ENCODE results near the gene AGAP3. TPM values are rescaled to one million over a fixed set of nuclear protein-coding genes. Genes with fewer than 3 reads are reported as not detected.
A peak's percentile ranks its signal among the peaks of the same experiment; 100 is the strongest.

AGAP3 gene
- total RNA-seq, 2 donors from 2014 or later: 52.1 to 62.8 TPM

DNA sequence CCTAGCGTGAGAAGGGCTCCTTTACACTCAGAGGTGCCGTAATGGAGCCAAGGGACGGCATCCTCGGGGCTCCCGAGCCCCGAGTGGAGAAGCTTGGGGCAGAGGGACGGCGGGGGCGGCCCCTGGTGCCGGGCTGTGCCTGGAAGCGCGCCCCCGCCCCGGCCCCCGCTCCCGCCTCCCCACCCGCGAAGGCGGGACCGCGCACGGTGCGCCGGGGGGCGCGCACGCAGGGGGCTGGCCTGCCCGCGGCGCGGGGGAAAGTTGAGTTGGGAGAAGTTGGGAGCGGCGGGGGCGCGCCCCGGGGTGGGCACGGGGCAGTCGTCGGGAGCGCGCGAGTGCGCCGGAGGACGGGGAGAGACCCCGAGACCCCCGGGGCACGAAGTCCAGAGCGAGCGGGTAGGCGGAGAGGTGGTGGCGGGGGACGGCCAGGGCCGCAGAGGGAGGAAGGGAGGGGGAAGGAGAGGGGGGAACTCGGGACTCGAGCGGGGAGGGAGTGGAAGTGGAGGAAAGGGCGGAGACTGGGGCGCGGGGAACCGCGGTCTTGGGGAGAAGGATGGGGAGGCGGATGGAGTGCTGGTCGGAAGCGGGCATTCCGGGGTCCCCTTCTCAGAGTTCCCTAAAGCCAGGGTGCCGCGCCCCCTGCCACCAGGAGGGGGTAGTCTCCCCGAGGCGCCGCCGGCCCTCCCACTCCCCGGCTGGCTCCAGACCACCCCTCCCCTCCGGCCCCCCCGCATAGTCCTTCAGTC, 26.7 kb upstream of the AGAP3 start, which contains the start of gene SLC4A2:
Gene SLC4A2, plus strand, starts transcription at position 223 of the 746 bp plus-strand sequence. CDS start 2,399 bp downstream, outside the sequence.
- Histone ChIP-seq H3K9me3 (no peaks in the 10 kb centered on the region), H3K4me1 (ENCODE audit: control insufficient read depth in 1 of 2, low read depth in 2 of 2) (peaks cover 37 to 56% of the 10 kb centered on the region in 2 donors), H3K27ac (peak within 1 kb of the TSS; percentile 81 to 97), H3K4me3 (peak within 1 kb of the TSS; percentile 98), H3K36me3 (peaks cover 2% of the 10 kb centered on the region), H3K27me3 (replicated peaks; ENCODE audit: insufficient read depth) (no peaks in the 10 kb centered on the region)
- peak; percentile 55 for TF ChIP-seq CTCF (IDR thresholded peaks at IDR 0.05)
- ATAC-seq (ENCODE audit: insufficient number of reproducible peaks, low FRiP score, low read depth) (peak; percentile 16), DNase-seq (ENCODE audit: low spot score) (peak; percentile 36)

DNA sequence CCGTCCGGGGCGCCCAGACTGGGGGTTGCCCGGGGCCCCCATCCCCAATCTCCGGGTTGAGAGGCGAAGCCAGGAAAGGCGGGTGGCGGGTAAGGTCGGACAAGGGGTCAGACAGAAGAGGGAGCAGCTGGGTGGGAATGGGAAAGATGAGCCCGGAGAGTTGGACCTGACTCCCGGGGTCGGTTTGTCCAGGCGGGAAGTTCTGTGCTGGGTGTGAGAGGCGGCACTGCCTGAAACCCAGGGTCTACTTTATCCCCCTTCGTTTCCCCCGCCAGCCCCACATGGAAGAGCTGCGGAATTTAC, 26.2 kb upstream of the AGAP3 start:
- no peak for TF ChIP-seq CTCF (IDR thresholded peaks at IDR 0.05)
- Histone ChIP-seq H3K4me1 (ENCODE audit: control insufficient read depth in 1 of 2, low read depth in 2 of 2) (peaks cover 37 to 56% of the 10 kb centered on the region in 2 donors), H3K4me3 (peak overlapping the region; percentile 98), H3K36me3 (peaks cover 6% of the 10 kb centered on the region), H3K9me3 (no peaks in the 10 kb centered on the region), H3K27me3 (replicated peaks; ENCODE audit: insufficient read depth) (no peaks in the 10 kb centered on the region), H3K27ac (peak overlapping the region; percentile 43 to 97)
- ATAC-seq (ENCODE audit: insufficient number of reproducible peaks, low FRiP score, low read depth) (no peak), DNase-seq (ENCODE audit: low spot score) (no peak)

DNA sequence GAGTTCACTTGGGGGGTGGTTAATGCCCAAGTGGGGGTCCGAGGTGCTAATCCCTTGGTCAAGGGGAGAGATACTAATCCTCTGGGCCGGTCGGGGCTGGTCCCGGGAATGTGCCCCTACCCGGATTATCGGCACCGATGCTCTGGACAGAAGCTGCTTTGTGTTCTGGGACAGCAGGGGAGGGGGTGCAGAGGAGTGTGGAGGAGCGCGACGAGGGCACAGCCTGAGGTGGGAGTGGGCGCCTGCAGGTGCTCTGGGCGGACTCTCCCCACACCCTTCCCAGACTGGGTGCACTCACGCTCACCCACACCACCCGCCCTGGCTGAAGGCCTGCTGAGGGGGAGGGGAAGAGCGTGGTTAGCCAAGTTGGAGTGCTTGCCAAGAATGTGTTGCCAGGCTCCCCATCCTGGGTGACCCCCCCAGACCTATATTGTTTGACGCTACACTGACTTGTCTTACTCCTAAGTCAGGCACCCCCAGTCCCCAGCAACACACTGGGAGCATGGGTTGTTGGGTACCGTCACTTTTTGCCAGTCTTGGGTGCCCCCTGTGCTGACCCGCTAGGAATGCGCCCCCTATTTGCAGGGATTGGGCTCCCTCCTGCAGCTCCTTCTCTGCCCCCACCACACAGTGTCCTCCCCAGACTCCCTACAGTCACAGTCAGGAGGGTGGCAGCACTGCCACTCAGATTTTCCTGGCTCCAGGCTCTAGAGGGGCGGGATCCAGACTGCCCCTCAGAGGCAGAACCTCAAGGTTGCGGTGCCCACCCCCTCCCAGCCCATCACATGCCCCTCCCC, 25.7 kb upstream of the AGAP3 start:
- Histone ChIP-seq H3K4me1 (ENCODE audit: control insufficient read depth in 1 of 2, low read depth in 2 of 2) (peaks cover 37 to 56% of the 10 kb centered on the region in 2 donors), H3K27ac (peak overlapping the region; percentile 43 to 97), H3K4me3 (peak overlapping the region; percentile 98), H3K36me3 (peaks cover 11% of the 10 kb centered on the region), H3K9me3 (no peaks in the 10 kb centered on the region), H3K27me3 (replicated peaks; ENCODE audit: insufficient read depth) (no peaks in the 10 kb centered on the region)
- ATAC-seq (ENCODE audit: insufficient number of reproducible peaks, low FRiP score, low read depth) (no peak), DNase-seq (ENCODE audit: low spot score) (no peak)
- TF ChIP-seq CTCF (IDR thresholded peaks at IDR 0.05): no peak

- peak overlapping the region; percentile 98 for H3K4me3 ChIP-seq
- H3K9me3 ChIP-seq: no peaks in the 10 kb centered on the region
- peak overlapping the region in 1 of 2 donors; percentile 97 for H3K27ac ChIP-seq
- no peak for DNase-seq (ENCODE audit: low spot score)
- TF ChIP-seq CTCF (IDR thresholded peaks at IDR 0.05): no peak
- ATAC-seq (ENCODE audit: insufficient number of reproducible peaks, low FRiP score, low read depth): no peak
- no peaks in the 10 kb centered on the region for H3K27me3 ChIP-seq (replicated peaks; ENCODE audit: insufficient read depth)
- H3K4me1 ChIP-seq (ENCODE audit: control insufficient read depth in 1 of 2, low read depth in 2 of 2): peaks cover 37 to 54% of the 10 kb centered on the region in 2 donors
- H3K36me3 ChIP-seq: peaks cover 16% of the 10 kb centered on the region
Observed at GRCh38 chr7:151061213-151062110, 24.8 kb upstream of the AGAP3 start.

Data from thoracic aorta (tissue), 2 donors.